ENCODE data around the gene CIAO2B. TPM values are rescaled to one million over a fixed set of nuclear protein-coding genes. Genes with fewer than 3 reads are reported as not detected.
"Not testable (repeated sequence)": the region's sequence is repeated elsewhere in the genome, so short reads cannot be mapped to it uniquely, and the experiment has no call there.

The CIAO2B gene
- total RNA-seq (2014; rRNA removed; shearing (Covaris generic)): 135 and 146 TPM in 2 replicates

DNA sequence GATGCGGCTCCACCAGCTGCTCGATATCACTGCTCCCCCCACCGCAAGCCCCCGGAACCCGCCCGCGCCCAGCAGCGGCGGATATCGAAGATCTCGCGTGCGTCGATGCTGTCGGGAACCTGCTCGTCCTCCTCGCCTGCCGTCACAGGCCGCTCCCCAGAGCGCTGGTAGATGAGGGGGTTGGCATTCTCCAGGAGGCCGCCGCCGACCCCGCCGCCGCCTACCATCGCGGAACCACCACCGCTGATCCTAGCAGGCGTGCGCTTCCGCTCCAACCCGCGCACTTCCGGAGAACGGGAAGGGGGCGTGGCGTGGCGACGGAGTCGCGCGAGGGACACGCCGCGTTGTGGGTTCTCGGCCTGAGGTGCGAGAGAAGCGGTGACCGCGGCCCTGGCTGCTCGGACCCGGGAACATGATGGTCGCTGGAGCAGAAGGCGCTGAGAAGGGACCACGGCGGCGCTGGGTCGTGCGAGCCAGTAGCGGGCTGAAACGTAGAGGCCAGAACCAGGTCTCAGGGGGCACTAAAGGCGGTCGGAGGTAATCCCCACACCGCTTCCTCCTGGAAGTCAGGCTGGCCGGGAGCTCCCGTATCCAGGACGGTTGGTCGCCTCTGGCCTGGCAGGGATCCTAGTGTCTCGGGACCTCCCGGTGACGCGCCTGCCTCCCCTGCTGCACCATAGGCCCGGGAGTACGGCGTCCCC, at the start of gene CIAO2B:
Gene CIAO2B, minus strand, starts transcription at position 265 of the 701 bp plus-strand sequence. Its CDS starts 38 bp downstream, at position 227.
- 0 out of 2 replicates have a peak, but pooled peaks cover 3% of the 10 kb centered on the region for H3K36me3 ChIP-seq
- H3K4me1 ChIP-seq: peaks cover 5% of the 10 kb centered on the region
- no peaks in the 10 kb centered on the region for H3K27me3 ChIP-seq
- no peaks in the 10 kb centered on the region for H3K9me3 ChIP-seq (replicated peaks)
- DNase-seq: peak; percentile 90 to 92
- H3K4me3 ChIP-seq: peak within 1 kb of the TSS; percentile 95
- peak within 1 kb of the TSS; percentile 71 for H3K27ac ChIP-seq

DNA sequence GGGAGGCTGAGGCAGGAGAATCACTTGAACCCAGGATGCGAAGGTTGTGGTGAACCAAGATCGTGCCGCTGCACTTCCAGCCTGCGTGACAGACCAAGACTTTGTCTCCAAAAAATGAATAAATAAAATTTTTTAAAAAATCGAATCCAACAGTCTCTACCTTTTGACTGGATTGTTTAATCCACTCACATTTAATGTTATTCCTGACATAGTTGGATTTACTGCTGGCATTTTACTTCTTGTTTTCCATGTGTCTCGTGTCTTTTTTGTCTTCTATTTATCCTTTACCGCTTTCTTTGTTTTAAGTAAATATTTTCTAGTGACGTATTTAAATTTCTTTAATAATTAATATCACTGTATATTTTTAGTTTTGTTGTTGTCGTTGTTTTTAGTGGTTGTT, 48.8 kb upstream of the CIAO2B start:
- Histone ChIP-seq H3K27me3 (peaks cover 3% of the 10 kb centered on the region; the same call in 1 of the 2 replicates), H3K4me1 (no peaks in the 10 kb centered on the region)

DNA sequence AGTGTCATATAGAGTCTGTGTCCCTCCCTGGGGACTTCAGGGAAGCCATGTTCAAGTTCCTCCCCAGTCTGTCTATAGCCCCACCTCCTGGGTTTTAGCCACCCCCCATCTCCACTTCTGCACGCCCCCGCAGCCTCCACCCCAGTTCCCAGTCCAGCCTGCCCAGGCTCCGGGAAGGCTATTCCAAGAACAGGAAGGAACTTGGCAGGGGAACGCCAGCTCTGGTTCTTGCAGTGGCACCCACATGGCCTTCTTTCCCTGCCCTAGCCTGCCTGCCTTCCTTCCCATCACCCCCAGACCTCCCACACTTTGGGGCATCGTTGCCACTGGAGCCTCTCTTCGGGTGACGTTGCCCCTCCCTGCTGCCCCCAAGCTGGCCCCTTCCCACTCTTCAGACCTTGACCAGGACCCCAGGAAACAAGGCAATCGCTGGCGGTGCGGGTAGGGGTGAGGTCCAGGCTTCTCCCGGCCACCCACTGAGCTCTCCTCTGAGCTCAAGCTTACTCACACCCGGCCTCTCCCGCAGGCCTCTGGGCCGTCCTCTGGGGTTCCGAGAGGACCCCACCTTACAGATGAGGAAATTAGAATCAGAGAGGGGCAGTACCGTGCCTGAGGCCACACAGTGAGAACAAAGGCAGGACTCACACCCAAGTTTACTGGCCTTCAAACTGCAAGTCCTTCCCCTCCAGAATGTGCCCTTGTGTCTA, 45.0 kb upstream of the CIAO2B start:
- no peak overlapping the region for H3K4me3 ChIP-seq
- H3K9me3 ChIP-seq (replicated peaks): 0 out of 2 replicates have a peak, but pooled peaks cover 2% of the 10 kb centered on the region
- H3K36me3 ChIP-seq: no peaks in the 10 kb centered on the region
- H3K27me3 ChIP-seq: no peaks in the 10 kb centered on the region
- peaks cover 5% of the 10 kb centered on the region for H3K4me1 ChIP-seq
- DNase-seq: peak in 1 of 2 experiments; percentile 27
- H3K27ac ChIP-seq: no peak overlapping the region

More for the DNA sequence above, 48.8 kb upstream of the CIAO2B start:
- H3K9me3 ChIP-seq (replicated peaks): 0 out of 2 replicates have a peak, but pooled peaks cover 2% of the 10 kb centered on the region
- H3K4me3 ChIP-seq: no peak overlapping the region
- no peak overlapping the region for H3K27ac ChIP-seq
- no peak for DNase-seq
- no peaks in the 10 kb centered on the region for H3K36me3 ChIP-seq

DNA sequence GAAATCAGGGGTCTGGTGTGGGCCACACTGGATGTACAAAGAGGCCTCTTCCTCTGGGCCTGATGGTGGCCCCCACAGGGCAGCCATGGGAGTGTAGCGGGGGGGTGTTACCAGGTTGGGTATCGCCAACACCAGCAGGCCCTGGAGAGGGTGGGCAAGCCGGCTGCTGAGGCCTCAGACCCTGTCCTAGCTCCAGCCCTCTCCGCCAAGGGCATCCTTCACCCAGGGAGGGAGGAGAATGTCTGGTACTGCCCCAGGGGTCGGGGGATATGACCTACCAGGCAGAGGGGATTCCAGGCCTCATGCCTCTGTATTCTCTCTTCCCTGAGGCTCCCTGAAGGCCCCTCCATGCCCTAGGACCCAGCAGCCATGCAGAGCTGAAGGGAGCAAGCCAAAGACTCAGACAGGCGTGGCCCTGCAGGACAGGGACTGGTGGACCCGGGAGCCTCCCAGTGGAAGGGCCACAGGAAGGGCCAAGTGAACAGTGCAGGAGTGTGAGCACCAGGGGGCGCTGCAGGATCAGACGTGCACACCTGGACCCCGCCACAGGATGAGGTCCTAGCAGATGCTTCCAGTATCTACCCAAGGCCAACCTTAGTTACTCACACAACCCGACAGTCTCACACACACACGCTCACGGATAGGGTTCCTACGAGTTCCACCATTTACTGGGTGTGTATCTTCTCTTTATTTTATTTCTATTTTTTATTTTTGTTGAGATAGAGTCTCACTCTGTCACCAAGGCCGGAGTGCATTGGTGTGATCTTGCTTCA, 43.3 kb upstream of the CIAO2B start:
- peak; percentile 89 to 95 for DNase-seq
- H3K27ac ChIP-seq: no peak overlapping the region
- H3K4me1 ChIP-seq: peaks cover 8% of the 10 kb centered on the region

DNA sequence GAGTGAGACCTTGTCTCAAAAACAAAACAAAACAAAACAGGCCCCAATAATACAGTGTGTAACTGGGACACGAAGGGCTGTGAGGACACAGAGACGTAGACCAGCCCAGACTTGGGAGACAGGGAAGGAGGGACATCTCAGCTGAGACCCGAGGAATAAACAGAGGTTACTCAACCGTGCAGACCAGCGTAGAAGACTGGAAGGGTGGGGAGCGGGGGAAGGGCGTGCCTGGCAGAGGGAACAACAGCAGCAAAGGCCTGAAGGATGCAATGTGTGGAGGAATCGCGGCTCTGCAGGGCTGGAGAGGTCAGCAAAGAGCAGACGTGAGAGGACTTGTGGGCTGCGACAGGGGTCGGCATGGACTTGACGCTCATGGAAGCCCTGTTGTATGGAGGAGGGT, 42.5 kb upstream of the CIAO2B start:
- no peak for DNase-seq
- no peaks in the 10 kb centered on the region for H3K36me3 ChIP-seq
- no peaks in the 10 kb centered on the region for H3K9me3 ChIP-seq (replicated peaks)
- peaks cover 8% of the 10 kb centered on the region for H3K4me1 ChIP-seq
- no peak overlapping the region for H3K27ac ChIP-seq
- no peak overlapping the region for H3K4me3 ChIP-seq
- 0 out of 2 replicates have a peak, but pooled peaks cover 2% of the 10 kb centered on the region for H3K27me3 ChIP-seq

More for the DNA sequence above, 43.3 kb upstream of the CIAO2B start:
- no peaks in the 10 kb centered on the region for H3K9me3 ChIP-seq (replicated peaks)
- H3K4me3 ChIP-seq: no peak overlapping the region
- H3K27me3 ChIP-seq: no peaks in the 10 kb centered on the region
- H3K36me3 ChIP-seq: no peaks in the 10 kb centered on the region

DNA sequence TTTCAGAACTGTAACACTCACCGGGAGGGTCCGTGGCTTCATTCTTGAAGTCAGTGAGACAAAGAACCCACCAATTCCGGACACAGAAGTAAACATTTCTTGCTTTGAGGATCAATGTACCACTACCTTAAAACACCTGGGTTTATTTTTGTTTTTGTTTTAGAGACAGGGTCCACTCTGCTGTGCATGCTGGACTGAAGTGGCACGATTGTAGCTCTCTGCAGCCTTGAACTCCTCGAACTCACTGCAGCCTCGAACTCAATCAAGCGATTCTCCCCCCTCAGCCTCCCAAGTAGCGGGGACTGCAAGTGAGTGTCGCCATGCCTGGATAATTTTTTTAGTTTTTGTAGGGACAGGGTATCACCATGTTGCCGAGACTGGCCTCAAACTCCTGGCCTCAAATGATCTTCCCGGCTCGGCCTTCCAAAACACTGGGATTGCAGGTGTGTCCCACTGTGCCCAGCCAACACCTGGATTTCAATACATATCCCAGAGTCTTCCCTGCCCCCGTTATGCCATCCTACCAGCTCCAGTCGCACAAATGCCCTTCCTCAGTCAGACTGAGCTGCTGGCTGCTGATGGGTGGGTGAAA, 41.2 kb upstream of the CIAO2B start:
- no peak for DNase-seq
- H3K4me1 ChIP-seq: peaks cover 8% of the 10 kb centered on the region
- no peak overlapping the region for H3K27ac ChIP-seq
- H3K4me3 ChIP-seq: no peak overlapping the region
- no peaks in the 10 kb centered on the region for H3K36me3 ChIP-seq
- no peaks in the 10 kb centered on the region for H3K9me3 ChIP-seq (replicated peaks)
- H3K27me3 ChIP-seq: 0 out of 2 replicates have a peak, but pooled peaks cover 2% of the 10 kb centered on the region

DNA sequence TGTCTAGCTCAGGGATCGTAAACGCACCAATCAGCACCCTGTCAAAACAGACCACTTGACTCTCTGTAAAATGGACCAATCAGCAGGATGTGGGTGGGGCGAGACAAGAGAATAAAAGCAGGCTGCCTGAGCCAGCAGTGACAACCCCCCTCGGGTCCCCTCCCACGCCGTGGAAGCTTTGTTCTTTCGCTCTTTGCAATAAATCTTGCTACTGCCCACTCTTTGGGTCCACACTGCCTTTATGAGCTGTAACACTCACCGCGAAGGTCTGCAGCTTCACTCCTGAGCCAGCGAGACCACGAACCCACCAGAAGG, 40.7 kb upstream of the CIAO2B start:
- Histone ChIP-seq H3K4me3 (peak overlapping the region; percentile 36), H3K27ac (0 out of 2 replicates have a peak overlapping the region, but pooled peaks have one; percentile 14)
- not testable (repeated sequence) for H3K27me3 ChIP-seq; H3K36me3 ChIP-seq; H3K4me1 ChIP-seq; H3K9me3 ChIP-seq (replicated peaks)
- peak; percentile 51 to 64 for DNase-seq

DNA sequence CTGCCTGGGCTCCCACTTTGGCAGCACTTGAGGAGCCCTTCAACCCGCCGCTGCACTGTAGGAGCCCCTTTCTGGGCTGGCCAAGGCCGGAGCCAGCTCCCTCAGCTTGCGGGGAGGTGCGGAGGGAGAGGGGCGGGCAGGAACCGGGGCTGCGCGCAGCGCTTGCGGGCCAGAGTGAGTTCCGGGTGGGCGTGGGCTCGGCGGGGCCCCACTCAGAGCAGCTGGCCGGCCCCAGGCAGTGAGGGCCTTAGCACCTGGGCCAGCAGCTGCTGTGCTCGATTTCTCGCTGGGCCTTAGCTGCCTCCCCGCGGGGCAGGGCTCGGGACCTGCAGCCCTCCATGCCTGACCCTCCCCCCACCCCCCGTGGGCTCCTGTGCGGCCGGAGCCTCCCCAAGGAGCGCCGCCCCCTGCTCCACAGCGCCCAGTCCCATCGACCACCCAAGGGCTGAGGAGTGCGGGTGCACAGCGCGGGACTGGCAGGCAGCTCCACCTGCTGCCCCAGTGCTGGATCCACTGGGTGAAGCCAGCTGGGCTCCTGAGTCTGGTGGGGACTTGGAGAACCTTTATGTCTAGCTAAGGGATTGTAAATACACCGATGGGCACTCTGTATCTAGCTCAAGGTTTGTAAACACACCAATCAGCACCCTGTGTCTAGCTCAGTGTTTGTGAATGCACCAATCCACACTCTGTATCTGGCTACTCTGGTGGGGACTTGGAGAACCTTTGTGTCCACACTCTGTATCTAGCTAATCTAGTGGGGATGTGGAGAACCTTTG, 40.1 kb upstream of the CIAO2B start:
- H3K27ac ChIP-seq: 0 out of 2 replicates have a peak overlapping the region, but pooled peaks have one; percentile 14
- H3K4me1 ChIP-seq, H3K36me3 ChIP-seq: not testable (repeated sequence)

DNA sequence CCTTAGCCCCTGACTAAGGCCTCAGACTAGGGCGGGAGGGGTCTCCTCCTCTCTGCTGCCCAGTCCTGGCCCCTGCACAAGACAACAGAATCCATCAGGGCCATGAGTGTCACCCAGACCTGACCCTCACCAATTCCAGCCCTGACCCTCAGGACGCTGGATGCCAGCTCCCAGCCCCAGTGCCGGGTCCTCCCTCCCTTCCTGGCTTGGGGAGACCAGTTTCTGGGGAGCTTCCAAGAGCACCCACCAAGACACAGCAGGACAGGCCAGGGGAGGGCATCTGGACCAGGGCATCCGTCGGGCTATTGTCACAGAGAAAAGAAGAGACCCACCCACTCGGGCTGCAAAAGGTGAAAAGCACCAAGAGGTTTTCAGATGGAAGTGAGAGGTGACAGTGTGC, 39.5 kb upstream of the CIAO2B start:
- H3K27me3 ChIP-seq: 0 out of 2 replicates have a peak, but pooled peaks cover 2% of the 10 kb centered on the region
- no peak overlapping the region for H3K27ac ChIP-seq
- DNase-seq: no peak
- no peaks in the 10 kb centered on the region for H3K9me3 ChIP-seq (replicated peaks)
- peaks cover 8% of the 10 kb centered on the region for H3K4me1 ChIP-seq
- no peak overlapping the region for H3K4me3 ChIP-seq
- H3K36me3 ChIP-seq: no peaks in the 10 kb centered on the region

More for the DNA sequence above, 40.1 kb upstream of the CIAO2B start:
- H3K27me3 ChIP-seq; H3K9me3 ChIP-seq (replicated peaks): not testable (repeated sequence)
- peak; percentile 55 to 70 for DNase-seq
- peak overlapping the region; percentile 36 for H3K4me3 ChIP-seq

DNA sequence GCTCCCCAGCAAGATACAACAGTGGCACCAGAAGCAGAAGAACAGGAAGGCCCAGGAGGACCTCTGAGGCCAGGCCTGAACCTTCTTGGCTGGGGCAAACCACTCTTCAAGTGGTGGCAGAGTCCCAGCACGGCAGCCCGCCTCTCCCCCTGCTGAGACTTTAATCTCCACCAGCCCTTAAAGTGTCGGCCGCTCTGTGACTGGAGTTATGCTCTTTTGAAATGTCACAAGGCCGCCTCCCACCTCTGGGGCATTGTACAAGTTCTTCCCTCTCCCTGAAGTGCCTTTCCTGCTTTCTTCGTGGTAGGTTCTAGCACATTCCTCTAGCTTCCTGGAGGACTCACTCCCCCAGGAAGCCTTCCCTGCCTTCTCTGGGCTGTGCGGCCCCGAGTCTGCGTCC, 38.8 kb upstream of the CIAO2B start:
- H3K4me1 ChIP-seq: peaks cover 8% of the 10 kb centered on the region
- no peaks in the 10 kb centered on the region for H3K9me3 ChIP-seq (replicated peaks)
- H3K36me3 ChIP-seq: no peaks in the 10 kb centered on the region
- peak in 1 of 2 experiments; percentile 34 for DNase-seq
- H3K27ac ChIP-seq: no peak overlapping the region
- 0 out of 2 replicates have a peak, but pooled peaks cover 7% of the 10 kb centered on the region for H3K27me3 ChIP-seq
- no peak overlapping the region for H3K4me3 ChIP-seq

DNA sequence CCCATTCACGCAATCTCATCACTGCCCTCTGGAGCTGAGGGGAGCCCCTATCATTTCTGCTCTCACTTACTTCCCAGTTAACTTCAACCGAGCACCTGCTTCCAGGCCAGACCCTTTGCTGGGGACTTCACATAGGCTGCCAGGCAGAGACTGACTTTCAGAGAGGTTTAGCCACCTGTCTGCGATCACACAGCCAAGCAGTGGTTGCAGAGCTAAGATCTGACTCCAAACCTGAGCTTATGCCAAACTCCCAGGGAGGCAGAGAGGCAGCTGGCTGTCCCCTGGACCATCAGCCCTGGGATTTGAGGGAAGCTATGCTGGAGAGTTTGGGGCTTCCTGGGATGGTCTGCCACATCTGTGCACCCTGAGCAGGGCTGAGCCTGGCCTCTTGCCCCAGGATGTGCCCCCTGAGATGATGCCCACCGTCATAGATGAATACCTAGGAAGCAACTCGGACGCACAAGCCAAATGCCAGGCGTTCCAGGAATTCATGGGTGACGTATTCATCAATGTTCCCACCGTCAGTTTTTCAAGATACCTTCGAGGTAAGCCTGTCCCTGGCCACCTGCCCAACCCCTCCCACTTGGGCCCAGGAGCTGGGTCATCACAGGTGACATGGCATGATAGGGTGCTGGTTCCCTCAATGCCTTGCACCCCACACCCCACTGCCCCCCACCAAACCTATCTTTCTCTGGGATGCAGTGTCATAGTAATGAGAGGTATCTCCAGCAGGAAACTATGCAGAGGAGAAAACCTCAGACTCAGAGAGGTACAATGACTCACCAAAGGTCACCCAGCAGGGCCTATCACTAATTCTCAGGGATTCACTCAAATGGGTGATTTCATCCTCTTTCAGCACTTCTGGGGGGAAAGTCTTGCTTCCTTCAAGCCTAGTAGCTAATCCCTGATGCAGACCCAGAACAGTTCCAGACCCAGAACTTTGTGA, 36.8 kb upstream of the CIAO2B start:
- Histone ChIP-seq H3K9me3 (replicated peaks) (no peaks in the 10 kb centered on the region), H3K4me3 (no peak overlapping the region), H3K4me1 (peaks cover 8% of the 10 kb centered on the region), H3K27ac (no peak overlapping the region), H3K27me3 (peaks cover 14% of the 10 kb centered on the region; the same call in 1 of the 2 replicates), H3K36me3 (no peaks in the 10 kb centered on the region)
- DNase-seq: no peak

DNA sequence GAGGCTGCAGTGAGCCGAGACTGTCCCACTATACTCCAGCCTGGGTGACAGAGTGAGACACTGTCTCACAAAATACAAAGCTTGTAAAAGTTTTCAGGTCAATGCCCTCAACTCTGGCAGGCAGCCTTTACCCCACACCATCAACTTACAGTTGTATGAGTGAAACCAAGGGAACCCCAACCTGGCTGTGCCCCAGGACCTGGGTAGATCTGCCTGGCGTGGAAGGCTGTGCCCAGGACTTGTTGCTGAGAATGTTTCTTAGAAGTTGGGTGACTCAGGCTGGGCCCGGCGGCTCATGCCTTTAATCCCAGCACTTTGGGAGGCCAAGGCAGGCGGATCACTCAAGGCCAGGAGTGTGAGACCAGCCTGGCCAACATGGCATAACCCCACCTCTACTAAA, 34.6 kb upstream of the CIAO2B start:
- Histone ChIP-seq H3K27ac (no peak overlapping the region), H3K9me3 (replicated peaks) (no peaks in the 10 kb centered on the region), H3K4me1 (no peaks in the 10 kb centered on the region; the same call in 1 of the 2 replicates), H3K4me3 (no peak overlapping the region), H3K27me3 (peaks cover 19% of the 10 kb centered on the region; the same call in 1 of the 2 replicates), H3K36me3 (no peaks in the 10 kb centered on the region)
- no peak for DNase-seq

DNA sequence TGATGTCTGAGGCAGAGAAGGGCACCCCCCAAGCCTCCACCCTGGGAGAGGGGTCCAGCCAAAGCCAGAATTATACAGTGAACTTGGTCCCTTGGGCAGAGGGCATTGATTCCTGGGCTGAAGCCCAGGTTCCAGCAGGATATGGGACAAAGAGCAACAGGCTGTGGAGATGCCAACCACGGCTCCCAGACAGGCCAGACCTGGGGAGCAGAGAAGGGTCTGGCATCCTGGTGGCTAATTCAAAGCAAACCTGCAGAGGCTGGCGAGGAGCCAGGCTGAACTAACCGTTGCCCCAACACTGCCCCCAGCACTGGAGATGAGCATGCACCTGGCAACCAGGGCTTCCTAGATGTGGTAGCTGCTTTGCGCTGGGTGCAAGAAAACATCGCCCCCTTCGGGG, 29.8 kb upstream of the CIAO2B start:
- H3K36me3 ChIP-seq: no peaks in the 10 kb centered on the region
- H3K9me3 ChIP-seq (replicated peaks): no peaks in the 10 kb centered on the region
- H3K27ac ChIP-seq: no peak overlapping the region
- no peaks in the 10 kb centered on the region for H3K4me1 ChIP-seq
- no peak overlapping the region for H3K4me3 ChIP-seq
- H3K27me3 ChIP-seq: peaks cover 16% of the 10 kb centered on the region; the same call in 1 of the 2 replicates
- DNase-seq: no peak
